PC-3 (cell line): ENCODE measurements around the gene RNU6-1. TPM values are rescaled to one million over a fixed set of nuclear protein-coding genes. Genes with fewer than 3 reads are reported as not detected.
A peak's percentile ranks its signal among the peaks of the same experiment; 100 is the strongest.

ENCODE experiments used
- ATAC-seq: fragments of 200-7000 bp; cut with Tn5 transposase; 2 replicates; pipeline ENCODE4 v1.9.1; 2020; ENCODE audit warnings: mild to moderate bottlenecking, moderate library complexity
- BruUV-seq: library from RNA; stranded (reverse); fragments of 400-500 nt; replicated peaks from 2 replicates; lab custom pipeline; 2021; lab: Mats Ljungman, UMichigan
- CTCF ChIA-PET: fragments of 300-600 bp; sonication (Branson Sonifier 250); formaldehyde crosslinking; loops from one replicate; lab custom pipeline; 2022; ENCODE audit warnings: antibody characterized with exemption; lab: Charles Lee
- POLR2A ChIA-PET: fragments of 300-600 bp; sonication (Branson Sonifier 250); formaldehyde crosslinking; loops from one replicate; lab custom pipeline; 2022; ENCODE audit warnings: antibody characterized with exemption; ENCODE audit not compliant: unreplicated experiment; lab: Charles Lee
- DNase-seq: peaks from one replicate; pipeline ENCODE4 v3.0.0-alpha.2; 2015
- H2AFZ ChIP-seq: fragments of 300-600 bp; sonication (generic); 2 replicates; pipeline ENCODE4 v1.6.0; 2016; ENCODE audit warnings: antibody characterized with exemption, low read length
- H3F3A ChIP-seq: fragments of 300-600 bp; sonication (generic); one replicate; pipeline ENCODE4 v1.6.0; 2017; ENCODE audit warnings: antibody characterized with exemption, low read length, control low read depth, mild to moderate bottlenecking; ENCODE audit not compliant: unreplicated experiment
- H3K27ac ChIP-seq: fragments of 300-600 bp; sonication (generic); 2 replicates; pipeline ENCODE4 v1.5.1; 2016; ENCODE audit warnings: mild to moderate bottlenecking, low read length
- H3K27me3 ChIP-seq: fragments of 300-600 bp; sonication (generic); 2 replicates; pipeline ENCODE4 v1.6.1; 2016; ENCODE audit warnings: low read length, mixed read lengths
- H3K36me3 ChIP-seq: fragments of 300-600 bp; sonication (generic); 2 replicates; pipeline ENCODE4 v1.6.1; 2016; ENCODE audit warnings: low read depth, mixed run types, low read length, mixed read lengths
- H3K4me1 ChIP-seq: fragments of 300-600 bp; sonication (generic); 2 replicates; pipeline ENCODE4 v1.5.1; 2016; ENCODE audit warnings: low read length; ENCODE audit not compliant: insufficient read depth
- H3K4me2 ChIP-seq: fragments of 300-600 bp; sonication (generic); 2 replicates; pipeline ENCODE4 v1.6.0; 2016; ENCODE audit warnings: low read length
- H3K4me3 ChIP-seq: fragments of 300-600 bp; sonication (generic); 2 replicates; pipeline ENCODE4 v1.5.1; 2016; ENCODE audit warnings: mild to moderate bottlenecking, low read length, mixed read lengths
- H3K79me2 ChIP-seq: fragments of 300-600 bp; sonication (generic); 2 replicates; pipeline ENCODE4 v1.6.1; 2017; ENCODE audit warnings: low read length, mixed read lengths
- H3K9ac ChIP-seq: fragments of 300-600 bp; sonication (generic); 2 replicates; pipeline ENCODE4 v1.6.0; 2016; ENCODE audit warnings: mild to moderate bottlenecking, low read length
- H3K9me2 ChIP-seq: fragments of 300-600 bp; sonication (generic); replicated peaks from 2 replicates; pipeline ENCODE4 v1.6.1; 2016; ENCODE audit warnings: mixed run types, low read length, mixed read lengths
- H3K9me3 ChIP-seq: fragments of 300-600 bp; sonication (generic); 2 replicates; pipeline ENCODE4 v1.6.1; 2016; ENCODE audit warnings: low read length, mixed read lengths
- H4K20me1 ChIP-seq: fragments of 300-600 bp; sonication (generic); 2 replicates; pipeline ENCODE4 v1.6.1; 2016; ENCODE audit warnings: low read length, mixed read lengths
- CTCF ChIP-seq: fragments of 300-600 bp; sonication (generic); conservative IDR thresholded peaks from 2 replicates; pipeline ENCODE4 v1.5.1; 2017; ENCODE audit warnings: antibody characterized with exemption, low read depth, mild to moderate bottlenecking, low read length
- EZH2 ChIP-seq: fragments of 300-600 bp; sonication (generic); IDR thresholded peaks from one replicate; pipeline ENCODE4 v1.6.1; 2017; ENCODE audit warnings: antibody characterized with exemption, mild to moderate bottlenecking, low read length; ENCODE audit not compliant: unreplicated experiment
- EZH2phosphoT487 ChIP-seq: fragments of 300-600 bp; sonication (generic); IDR thresholded peaks from 2 replicates; pipeline ENCODE4 v1.6.1; 2018; ENCODE audit warnings: mild to moderate bottlenecking, antibody characterized with exemption, low read length, borderline replicate concordance
- intact Hi-C: fragments of 100-400 bp; cut with micrococcal nuclease; formaldehyde crosslinking; loops from 2 replicates; pipeline ENCODE4 v1.9.0; 2023
- total RNA-seq: library from RNA; depleted of rRNA; stranded (reverse); fragments of >200 nt; gene quantifications from 2 replicates; pipeline ENCODE4 v1.2.3, GENCODE V29; 2014

RNU6-1 gene
- total RNA-seq, 1 experiment from 2014 or later, result not detected

GRCh38 chr15:67865766-67866165, 25.9 kb upstream of the RNU6-1 start:
- H3K9me3 ChIP-seq, result no peaks in the 10 kb centered on the region
- intact Hi-C loops, result loop anchor here (10.0 kb wide), 1 partner anchor 129 kb away; no protein-coding TSS in a partner anchor
- H3K9ac ChIP-seq, result no peak overlapping the region
- no TSS peak for BruUV-seq
- H4K20me1 ChIP-seq, result no peaks in the 10 kb centered on the region
- H3K4me3 ChIP-seq, result no peak overlapping the region
- no peak for ATAC-seq
- H3K27ac ChIP-seq, result no peak overlapping the region
- H3K4me1 ChIP-seq, result 0 out of 2 replicates have a peak, but pooled peaks cover 4% of the 10 kb centered on the region
- ChIA-PET CTCF (no interaction called here), POLR2A (no interaction called here)
- H3F3A ChIP-seq, result no peaks in the 10 kb centered on the region
- no peak for DNase-seq
- H3K9me2 ChIP-seq, result no peaks in the 10 kb centered on the region
- no peaks in the 10 kb centered on the region for H3K27me3 ChIP-seq
- TF ChIP-seq CTCF (no peak), EZH2 (no peak), EZH2phosphoT487 (no peak)
- no peak overlapping the region for H3K4me2 ChIP-seq
- H2AFZ ChIP-seq, result no peak overlapping the region
- no peaks in the 10 kb centered on the region for H3K36me3 ChIP-seq
- H3K79me2 ChIP-seq, result no peaks in the 10 kb centered on the region

- TF ChIP-seq CTCF (no peak), EZH2phosphoT487 (no peak), EZH2 (no peak)
- H3K4me1 ChIP-seq, result peaks cover 7% of the 10 kb centered on the region
- ChIA-PET POLR2A (no interaction called here), CTCF (no interaction called here)
- no peak overlapping the region for H2AFZ ChIP-seq
- H3K27ac ChIP-seq, result no peak overlapping the region
- H3K27me3 ChIP-seq, result no peaks in the 10 kb centered on the region
- H3K9me2 ChIP-seq, result no peaks in the 10 kb centered on the region
- H3K9ac ChIP-seq, result no peak overlapping the region
- H3K4me3 ChIP-seq, result no peak overlapping the region
- H4K20me1 ChIP-seq, result no peaks in the 10 kb centered on the region
- no peak for ATAC-seq
- no peaks in the 10 kb centered on the region for H3K9me3 ChIP-seq
- H3F3A ChIP-seq, result no peaks in the 10 kb centered on the region
- no TSS peak for BruUV-seq
- H3K4me2 ChIP-seq, result no peak overlapping the region
- no peaks in the 10 kb centered on the region for H3K79me2 ChIP-seq
- intact Hi-C loops, result loop anchor here (10.0 kb wide), 1 partner anchor 129 kb away; no protein-coding TSS in a partner anchor
- DNase-seq, result no peak
- H3K36me3 ChIP-seq, result no peaks in the 10 kb centered on the region
These were observed 25.5 kb upstream of the RNU6-1 start for GRCh38 chr15:67865331-67865730.

- ATAC-seq, result peak; percentile 84
These were observed 23.7 kb upstream of the RNU6-1 start for GRCh38 chr15:67863442-67863987.

More at GRCh38 chr15:67863442-67863987, 23.7 kb upstream of the RNU6-1 start:
- BruUV-seq, result no TSS peak
- Histone ChIP-seq H3K36me3 (no peaks in the 10 kb centered on the region), H4K20me1 (no peaks in the 10 kb centered on the region), H3K27ac (no peak overlapping the region), H3K9me3 (no peaks in the 10 kb centered on the region), H3K27me3 (no peaks in the 10 kb centered on the region), H3F3A (no peaks in the 10 kb centered on the region), H3K4me1 (peaks cover 18% of the 10 kb centered on the region), H2AFZ (peak overlapping the region; percentile 99), H3K4me2 (peak overlapping the region; percentile 95), H3K9ac (peak overlapping the region; percentile 68), H3K4me3 (peak overlapping the region; percentile 73), H3K79me2 (no peaks in the 10 kb centered on the region), H3K9me2 (no peaks in the 10 kb centered on the region)
- ChIA-PET CTCF (interaction anchor here (0.7 to 1.2 kb wide), 2 partner anchors 190 to 291 kb away, joined by 3 to 4 read pairs; partner anchors contain the start of gene PIAS1), POLR2A (no interaction called here)
- peak; percentile 74 for DNase-seq
- intact Hi-C loops, result loop anchor here (1.0 to 10.0 kb wide), 4 partner anchors 52 to 294 kb away; no protein-coding TSS in a partner anchor
- TF ChIP-seq EZH2phosphoT487 (no peak), CTCF (peak; percentile 82)
